GM12878 (cell line): ENCODE results near the gene HOXC13.

Source experiments
- CTCF ChIP-seq, 3 experiments: IDR thresholded peaks in 2 of 3; conservative IDR thresholded peaks in 1 of 3; 2 replicates each; pipeline ENCODE4 v1.5.1; 2011; ENCODE audit warnings: low read depth in 3 of 3, low read length in 3 of 3, mild to moderate bottlenecking in 3 of 3, control low read depth in 2 of 3, moderate library complexity in 2 of 3, inconsistent platforms in 1 of 3, mixed read lengths in 1 of 3; ENCODE audit not compliant: control insufficient read depth in 2 of 3, insufficient read depth in 1 of 3; ENCODE audit errors: extremely low read depth in 1 of 3
- EZH2 ChIP-seq: IDR thresholded peaks from 2 replicates; pipeline ENCODE4 v1.6.1; 2012; ENCODE audit warnings: low read depth, mild to moderate bottlenecking, control low read depth, inconsistent platforms, low read length, borderline replicate concordance; ENCODE audit not compliant: control insufficient read depth
- FOXM1 ChIP-seq: IDR thresholded peaks from 2 replicates; pipeline ENCODE4 v1.6.1; 2012; ENCODE audit warnings: low read depth, mild to moderate bottlenecking, inconsistent platforms, low read length, moderate library complexity
- JUND ChIP-seq: IDR thresholded peaks from 2 replicates; pipeline ENCODE4 v1.6.1; 2012; ENCODE audit warnings: low read depth, mild to moderate bottlenecking, low read length, improper control_type of control experiment, moderate library complexity
- NFIC ChIP-seq: IDR thresholded peaks from 2 replicates; pipeline ENCODE4 v1.6.1; 2012; ENCODE audit warnings: low read depth, mild to moderate bottlenecking, inconsistent platforms, low read length, moderate library complexity
- POLR2A ChIP-seq: IDR thresholded peaks from 2 replicates; pipeline ENCODE4 v1.6.1; 2011; ENCODE audit warnings: low read depth, mild to moderate bottlenecking, low read length
- REST ChIP-seq: IDR thresholded peaks from 2 replicates; pipeline ENCODE4 v1.6.1; 2012; ENCODE audit warnings: mild to moderate bottlenecking, low read depth, low read length
- ZBTB40 ChIP-seq: fragments of 450-650 bp; IDR thresholded peaks from 2 replicates; pipeline ENCODE4 v1.6.1; 2016; ENCODE audit warnings: mild to moderate bottlenecking, moderate library complexity, borderline replicate concordance

GRCh38 chr12:53890081-53890480 is 48.5 kb upstream of the HOXC13 start:
- TF ChIP-seq FOXM1 (no peak), EZH2 (no peak), REST (no peak), ZBTB40 (no peak), JUND (no peak), CTCF (IDR thresholded peaks at IDR 0.05 in 2 of 3, conservative IDR thresholded peaks at IDR 0.05 in 1 of 3; ENCODE audit: control insufficient read depth in 2 of 3, extremely low read depth in 1 of 3, insufficient read depth in 1 of 3, low read depth in 3 of 3, low read length in 3 of 3) (no peak), NFIC (no peak), POLR2A (no peak)
